Neuronal stem cell (in vitro differentiated cells): Measurements from ENCODE around the gene UNC93A.

Source experiments
- DNase-seq: peaks from one replicate; pipeline ENCODE4 v3.0.0-alpha.2; 2013; ENCODE audit warnings: low spot score
- H2AFZ ChIP-seq: one replicate; pipeline ENCODE4 v1.6.1; 2013; ENCODE audit warnings: mild to moderate bottlenecking, low read length, inconsistent platforms
- H2AK5ac ChIP-seq: 2 replicates; pipeline ENCODE4 v1.6.1; 2013; ENCODE audit warnings: low read depth, mild to moderate bottlenecking, inconsistent platforms, low read length, moderate library complexity, mixed read lengths
- H2BK120ac ChIP-seq: 2 replicates; pipeline ENCODE4 v1.6.1; 2013; ENCODE audit warnings: low read depth, mild to moderate bottlenecking, inconsistent platforms, low read length, moderate library complexity, mixed read lengths
- H2BK12ac ChIP-seq: one replicate; pipeline ENCODE4 v1.6.1; 2013; ENCODE audit warnings: low read length, inconsistent platforms
- H2BK15ac ChIP-seq: 2 replicates; pipeline ENCODE4 v1.6.1; 2013; ENCODE audit warnings: mild to moderate bottlenecking, low read length, inconsistent platforms, mixed read lengths
- H2BK5ac ChIP-seq: one replicate; pipeline ENCODE4 v1.6.1; 2013; ENCODE audit warnings: inconsistent platforms, mild to moderate bottlenecking, low read length, moderate library complexity
- H3K14ac ChIP-seq: one replicate; pipeline ENCODE4 v1.6.1; 2013; ENCODE audit warnings: low read length, inconsistent platforms
- H3K18ac ChIP-seq: 2 replicates; pipeline ENCODE4 v1.6.1; 2013; ENCODE audit warnings: low read length, inconsistent platforms
- H3K23ac ChIP-seq: 2 replicates; pipeline ENCODE4 v1.6.1; 2013; ENCODE audit warnings: low read depth, mild to moderate bottlenecking, mixed read lengths, low read length, inconsistent platforms; ENCODE audit not compliant: poor library complexity
- H3K27ac ChIP-seq: replicated peaks from 3 replicates; pipeline ENCODE4 v1.5.1; 2013; ENCODE audit warnings: low read length, inconsistent platforms
- H3K27me3 ChIP-seq, 3 experiments: 2 replicates each; pipeline ENCODE4 v1.6.1; 2013; ENCODE audit warnings: low read length in 3 of 3, mild to moderate bottlenecking in 2 of 3, inconsistent platforms in 1 of 3, low read depth in 1 of 3, mixed read lengths in 1 of 3, moderate library complexity in 1 of 3; ENCODE audit not compliant: control insufficient read depth in 3 of 3, insufficient read depth in 3 of 3
- H3K36me3 ChIP-seq, 2 donors: replicated peaks in 1 of 2; 2 replicates each; pipeline ENCODE4 v1.6.1; 2013; ENCODE audit warnings: low read length in 2 of 2; ENCODE audit not compliant: control insufficient read depth in 2 of 2, insufficient read depth in 2 of 2
- H3K4ac ChIP-seq: 2 replicates; pipeline ENCODE4 v1.6.1; 2013; ENCODE audit warnings: inconsistent platforms, mild to moderate bottlenecking, low read length, moderate library complexity
- H3K4me1 ChIP-seq, 2 donors: 1 replicate in 1 of 2; 2 replicates in 1 of 2; pipeline ENCODE4 v1.6.1; 2013; ENCODE audit warnings: low read length in 2 of 2, low read depth in 1 of 2; ENCODE audit not compliant: control insufficient read depth in 2 of 2, insufficient read depth in 1 of 2
- H3K4me2 ChIP-seq: one replicate; pipeline ENCODE4 v1.6.1; 2013; ENCODE audit warnings: mild to moderate bottlenecking, low read length, inconsistent platforms; ENCODE audit not compliant: insufficient read depth, poor library complexity, severe bottlenecking
- H3K4me3 ChIP-seq, 2 donors: 2 replicates each; pipeline ENCODE4 v1.5.1; 2013; ENCODE audit warnings: low read length in 2 of 2, mild to moderate bottlenecking in 2 of 2, inconsistent platforms in 1 of 2, moderate library complexity in 1 of 2
- H3K79me1 ChIP-seq: one replicate; pipeline ENCODE4 v1.6.1; 2013; ENCODE audit warnings: low read depth, mild to moderate bottlenecking, inconsistent platforms, low read length, moderate library complexity
- H3K9ac ChIP-seq: one replicate; pipeline ENCODE4 v1.6.1; 2013; ENCODE audit warnings: mild to moderate bottlenecking, low read depth, low read length, inconsistent platforms; ENCODE audit not compliant: poor library complexity
- H3K9me3 ChIP-seq, 2 donors: replicated peaks in 1 of 2; 2 replicates each; pipeline versions ENCODE3 to v1.6.1; 2013; ENCODE audit warnings: low read length in 2 of 2, mild to moderate bottlenecking in 2 of 2, inconsistent platforms in 1 of 2, low read depth in 1 of 2, mixed read lengths in 1 of 2, moderate library complexity in 1 of 2; ENCODE audit not compliant: control insufficient read depth in 2 of 2, insufficient read depth in 1 of 2
- H4K8ac ChIP-seq: one replicate; pipeline ENCODE4 v1.6.1; 2013; ENCODE audit warnings: low read depth, mild to moderate bottlenecking, inconsistent platforms, low read length, moderate library complexity
- H4K91ac ChIP-seq: one replicate; pipeline ENCODE4 v1.6.1; 2013; ENCODE audit warnings: low read length, low read depth, mild to moderate bottlenecking, inconsistent platforms; ENCODE audit not compliant: poor library complexity
- WGBS, 2 donors: extraction: QIAGEN DNeasy Blood & Tissue Kit; methylation state at CpG; one replicate each; pipeline ENCODE4 v1.1.7; 2013; ENCODE audit warnings: missing lambda C conversion rate in 2 of 2, mixed read lengths in 1 of 2; ENCODE audit not compliant: insufficient read length in 2 of 2, insufficient replicate concordance in 1 of 2; ENCODE audit errors: extremely low coverage in 2 of 2; 5-methylcytosine and 5-hydroxymethylcytosine counted together

Gene UNC93A

DNA sequence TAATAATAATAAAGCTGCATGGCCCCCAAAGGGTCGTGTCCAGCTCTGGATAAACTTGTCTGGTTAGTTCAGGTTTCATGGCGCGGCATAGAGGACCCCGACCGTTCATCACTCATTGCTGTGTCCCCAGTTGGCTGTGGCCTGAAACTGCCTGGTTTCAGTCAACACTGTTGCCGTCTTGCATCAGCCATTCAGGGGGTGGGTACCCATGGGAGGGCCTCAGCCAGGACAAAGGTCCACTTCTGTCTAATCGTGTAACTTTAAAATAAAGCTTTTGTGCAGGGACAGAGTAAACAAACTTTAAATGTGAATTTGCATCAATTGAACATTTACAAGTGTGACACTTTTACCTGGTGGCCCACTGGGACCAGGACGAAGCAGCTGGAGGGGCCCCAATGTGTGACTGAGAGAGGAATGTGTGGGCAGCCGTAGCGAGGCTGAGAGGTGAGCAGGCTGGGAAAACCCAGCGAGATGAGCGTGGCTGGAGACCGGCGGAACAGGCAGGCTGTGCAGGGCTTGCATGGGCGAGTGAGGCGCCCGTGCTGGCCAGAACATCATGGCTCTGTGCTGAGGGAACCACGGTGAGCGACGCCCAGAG is 22.3 kb upstream of the UNC93A start:
- Histone ChIP-seq H2BK5ac (no peak overlapping the region), H2AFZ (peak overlapping the region; percentile 67), H3K14ac (no peak overlapping the region), H3K4ac (no peak overlapping the region), H3K79me1 (no peaks in the 10 kb centered on the region), H2BK12ac (peak overlapping the region; percentile 30), H3K4me3 (no peak overlapping the region), H3K4me1 (peaks cover 5 to 9% of the 10 kb centered on the region in 2 donors), H4K91ac (no peak overlapping the region), H3K36me3 (no peaks in the 10 kb centered on the region), H3K4me2 (no peak overlapping the region), H2BK15ac (no peak overlapping the region), H3K9ac (no peak overlapping the region), H3K18ac (peak overlapping the region; percentile 38), H3K9me3 (no peaks in the 10 kb centered on the region), H2BK120ac (no peak overlapping the region), H2AK5ac (peak overlapping the region; percentile 69), H4K8ac (no peak overlapping the region), H3K27ac (no peak overlapping the region), H3K27me3 (no peaks in the 10 kb centered on the region), H3K23ac (no peak overlapping the region)
- WGBS, 2 donors, result no CpG with 5 or more reads among the region's 20 CpGs
- no peak for DNase-seq

DNA sequence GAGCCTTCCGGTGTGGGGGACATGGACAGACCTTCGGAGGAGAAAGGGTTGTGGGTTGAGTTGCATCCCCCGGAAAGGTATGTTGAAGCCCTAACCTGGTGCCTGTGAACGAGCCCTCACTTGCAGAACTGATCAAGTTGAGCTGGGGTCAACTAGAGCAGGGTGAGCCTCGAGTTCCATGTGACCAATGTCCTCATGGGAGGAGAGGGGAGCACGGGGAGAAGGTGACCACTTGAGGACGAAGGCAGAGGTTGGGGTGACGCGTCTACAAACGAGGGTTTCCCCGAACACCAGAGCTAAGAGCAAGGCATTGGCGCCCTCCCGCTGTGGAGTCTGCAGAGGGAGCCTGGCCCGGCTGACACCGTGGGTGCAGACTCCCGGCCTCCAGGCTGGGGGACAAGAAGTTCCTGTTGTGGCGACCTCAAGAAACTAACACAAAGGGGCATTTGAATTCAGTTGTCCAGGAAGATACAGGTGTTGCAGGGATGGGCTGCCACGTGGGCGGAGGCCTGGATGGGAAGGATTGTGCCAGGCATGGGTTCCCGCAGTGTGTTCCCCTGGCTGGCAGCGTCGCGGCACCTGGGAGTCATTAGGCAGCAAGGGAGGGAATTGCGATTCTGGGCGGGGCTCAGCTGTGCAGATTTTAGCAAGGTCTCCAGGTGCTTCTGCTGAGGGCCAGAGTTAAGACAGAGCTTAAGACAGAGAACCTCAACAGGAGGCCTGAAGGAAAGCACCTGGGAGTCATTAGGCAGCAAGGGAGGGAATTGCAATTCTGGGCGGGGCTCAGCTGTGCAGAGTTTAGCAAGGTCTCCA is 20.4 kb upstream of the UNC93A start:
- Histone ChIP-seq H4K8ac (no peak overlapping the region), H3K36me3 (no peaks in the 10 kb centered on the region), H3K4me2 (no peak overlapping the region), H3K4me1 (peaks cover 5 to 8% of the 10 kb centered on the region in 2 donors), H2BK12ac (no peak overlapping the region), H3K4ac (no peak overlapping the region), H2AFZ (no peak overlapping the region), H4K91ac (no peak overlapping the region), H3K9me3 (no peaks in the 10 kb centered on the region), H3K27me3 (peaks cover 0 to 3% (median 0%) of the 10 kb centered on the region in 3 experiments), H3K79me1 (no peaks in the 10 kb centered on the region), H2BK15ac (no peak overlapping the region), H3K9ac (no peak overlapping the region), H2BK120ac (no peak overlapping the region), H3K23ac (no peak overlapping the region), H2BK5ac (no peak overlapping the region), H2AK5ac (no peak overlapping the region), H3K18ac (peak overlapping the region; percentile 73), H3K4me3 (no peak overlapping the region), H3K27ac (no peak overlapping the region), H3K14ac (no peak overlapping the region)
- no peak for DNase-seq
- no CpG with 5 or more reads among the region's 26 CpGs for WGBS, 2 donors

DNA sequence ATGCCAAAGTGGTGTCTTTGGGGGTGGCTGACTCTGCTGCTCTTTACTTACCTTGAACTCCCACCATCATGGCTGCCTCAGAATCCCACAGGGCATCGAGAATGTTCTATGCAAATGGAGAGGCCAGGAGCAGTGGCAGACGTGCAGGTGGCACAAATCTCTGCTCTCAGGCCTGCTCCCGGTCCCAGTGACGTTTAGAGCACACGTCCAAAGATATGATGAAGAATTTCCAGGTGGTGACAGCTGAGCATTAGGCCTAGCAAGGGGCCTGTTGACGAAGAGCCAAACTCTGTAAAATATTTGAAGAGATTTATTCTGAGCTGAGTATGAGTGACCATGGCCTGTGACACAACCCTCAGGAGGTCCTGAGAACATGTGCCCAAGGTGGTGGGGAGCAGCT is 19.0 kb upstream of the UNC93A start:
- Histone ChIP-seq H2BK15ac (no peak overlapping the region), H2AK5ac (no peak overlapping the region), H3K4me1 (peaks cover 3 to 5% of the 10 kb centered on the region in 2 donors), H3K4ac (no peak overlapping the region), H3K14ac (no peak overlapping the region), H3K4me2 (no peak overlapping the region), H3K9me3 (no peaks in the 10 kb centered on the region), H3K4me3 (no peak overlapping the region), H2AFZ (no peak overlapping the region), H3K27me3 (peaks cover 0 to 3% (median 0%) of the 10 kb centered on the region in 3 experiments), H2BK5ac (no peak overlapping the region), H3K36me3 (no peaks in the 10 kb centered on the region), H2BK120ac (no peak overlapping the region), H2BK12ac (no peak overlapping the region), H4K8ac (no peak overlapping the region), H3K27ac (no peak overlapping the region), H3K18ac (no peak overlapping the region), H4K91ac (no peak overlapping the region), H3K79me1 (no peaks in the 10 kb centered on the region), H3K23ac (no peak overlapping the region), H3K9ac (no peak overlapping the region)
- DNase-seq, result no peak
- no CpG with 5 or more reads among the region's 6 CpGs for WGBS, 2 donors

DNA sequence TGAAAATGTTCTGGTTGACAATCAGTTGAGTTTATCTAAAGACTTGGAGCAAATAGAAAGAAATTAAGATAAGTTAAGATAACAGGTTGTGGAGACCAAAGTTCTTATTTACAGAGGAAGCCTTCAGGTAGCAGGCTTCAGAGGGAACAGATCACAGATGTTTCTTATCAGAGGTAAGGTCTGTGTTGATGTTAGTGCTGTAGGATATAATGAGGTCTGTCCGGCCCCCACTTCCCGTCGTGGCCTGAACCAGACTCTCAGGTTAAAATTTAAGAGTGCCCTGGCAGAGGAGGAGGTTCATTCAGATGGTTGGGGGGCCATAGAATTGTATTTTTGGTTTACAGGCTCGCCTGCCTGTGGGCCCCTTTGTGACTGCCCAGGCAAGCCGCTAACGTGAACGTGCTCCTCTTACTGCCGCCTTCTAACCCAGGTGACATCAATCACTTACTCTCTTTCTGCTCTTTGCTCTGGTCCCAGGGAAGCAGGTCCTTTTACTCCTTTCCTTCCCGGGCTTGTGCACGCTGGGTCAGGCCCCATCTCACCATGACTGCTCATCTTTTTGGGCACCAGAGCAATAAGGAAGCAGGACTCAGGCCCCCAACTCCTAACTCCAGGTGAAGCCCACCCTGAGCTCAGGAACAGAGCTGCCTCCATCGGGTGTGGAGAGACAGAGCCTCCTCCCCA is 18.3 kb upstream of the UNC93A start:
- H3K27me3 ChIP-seq, result peaks cover 0 to 3% (median 0%) of the 10 kb centered on the region in 3 experiments
- no peak for DNase-seq
- no peak overlapping the region for H3K4ac ChIP-seq
- no peak overlapping the region for H2BK15ac ChIP-seq
- H2BK12ac ChIP-seq, result no peak overlapping the region
- H3K18ac ChIP-seq, result no peak overlapping the region
- no peak overlapping the region for H3K4me3 ChIP-seq
- no peaks in the 10 kb centered on the region for H3K9me3 ChIP-seq
- H3K27ac ChIP-seq, result no peak overlapping the region
- H3K4me2 ChIP-seq, result no peak overlapping the region
- H2BK5ac ChIP-seq, result no peak overlapping the region
- no peaks in the 10 kb centered on the region for H3K79me1 ChIP-seq
- H3K4me1 ChIP-seq, result peaks cover 1 to 6% of the 10 kb centered on the region in 2 donors
- no CpG with 5 or more reads among the region's 11 CpGs for WGBS, 2 donors
- H3K14ac ChIP-seq, result no peak overlapping the region
- no peak overlapping the region for H3K9ac ChIP-seq
- H3K36me3 ChIP-seq, result no peaks in the 10 kb centered on the region
- H4K91ac ChIP-seq, result no peak overlapping the region
- H2AFZ ChIP-seq, result no peak overlapping the region
- no peak overlapping the region for H4K8ac ChIP-seq
- no peak overlapping the region for H3K23ac ChIP-seq
- no peak overlapping the region for H2AK5ac ChIP-seq
- H2BK120ac ChIP-seq, result no peak overlapping the region
